ENCODE results near the gene REV1.

- TF ChIP-seq CTCF (IDR thresholded peaks at IDR 0.05; ENCODE audit: insufficient read depth, low read length, poor library complexity, severe bottlenecking) (no peak), EZH2phosphoT487 (conservative IDR thresholded peaks at IDR 0.05; ENCODE audit: low read length) (no peak)
Observed at GRCh38 chr2:99417396-99417795, 72.4 kb downstream of the REV1 start.

Measured in SU-DHL-6 (cell line).